GM21423 (cell line): ENCODE results near the gene SPATA6.

Source experiments
- ATAC-seq: cut with Tn5 transposase; IDR thresholded peaks from one replicate; pipeline ENCODE4 v1.9.1; 2021; ENCODE audit warnings: mild to moderate bottlenecking, moderate library complexity; ENCODE audit not compliant: unreplicated experiment

Gene SPATA6

DNA sequence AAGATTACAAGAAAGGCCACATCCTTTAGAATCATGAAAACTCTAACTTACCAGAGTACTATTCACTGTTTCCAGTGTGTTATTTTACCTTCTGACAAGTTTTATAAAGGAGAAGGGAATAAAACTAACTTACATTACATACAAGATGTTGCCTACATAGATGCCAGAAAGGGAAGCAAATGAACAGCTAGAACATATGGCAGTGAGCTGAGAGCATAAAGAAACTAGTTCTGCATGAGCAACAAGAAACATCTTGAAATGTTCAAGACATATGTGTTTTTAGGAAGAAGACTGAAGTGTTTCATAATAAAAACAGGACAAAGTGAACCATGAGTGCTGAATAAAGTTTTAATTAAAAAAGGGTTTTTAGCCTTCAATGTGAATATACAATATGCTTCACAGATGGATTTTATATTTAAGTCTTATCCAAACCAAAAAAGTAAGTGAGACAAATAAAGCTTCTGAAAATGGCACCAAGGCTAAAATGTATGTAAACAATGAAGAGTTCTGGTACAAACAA, 210.1 kb downstream of the SPATA6 start:
- ATAC-seq = no peak

DNA sequence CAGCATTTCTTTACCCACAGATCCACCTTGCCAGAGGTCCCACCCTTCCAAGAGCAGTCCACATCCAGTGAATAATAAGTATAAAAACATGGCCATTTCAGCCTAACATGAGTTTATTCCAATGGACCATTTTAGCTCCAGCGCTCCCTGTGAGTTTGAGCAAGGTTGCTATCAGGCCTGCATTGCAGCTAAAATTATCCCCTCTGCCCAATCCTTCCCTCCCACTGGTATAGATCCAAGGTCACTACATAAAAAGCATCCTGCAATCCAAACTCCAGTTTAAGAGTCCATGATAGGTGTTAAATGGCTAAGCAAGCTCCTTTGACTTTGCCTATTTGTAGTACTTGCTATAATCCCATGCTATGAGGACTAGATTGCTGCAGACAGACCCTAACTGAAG, 213.9 kb downstream of the SPATA6 start:
- no peak for ATAC-seq

- ATAC-seq = no peak
These were observed 217.8 kb downstream of the SPATA6 start for GRCh38 chr1:48254254-48254653.

DNA sequence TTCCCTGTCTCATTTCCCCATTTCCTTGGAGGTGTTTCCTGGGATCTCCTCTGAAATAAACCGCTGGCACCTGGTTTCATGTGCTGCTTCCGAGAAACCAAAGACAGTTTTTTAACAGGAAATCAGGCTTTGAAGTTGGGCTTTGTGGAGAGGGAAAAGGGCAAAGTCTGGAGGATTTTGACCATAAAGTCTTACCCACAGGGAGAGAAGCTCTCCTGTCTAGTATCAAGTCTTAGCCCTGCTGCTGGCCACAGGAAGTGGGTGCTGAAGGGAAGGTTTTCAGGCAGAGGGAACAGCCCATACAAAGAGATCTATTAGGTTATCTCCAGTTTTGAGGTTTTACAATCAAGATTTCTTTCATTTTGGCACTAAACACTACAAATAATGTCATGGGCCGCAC, 220.2 kb downstream of the SPATA6 start:
- ATAC-seq = no peak

GRCh38 chr1:48251323-48251722, 220.7 kb downstream of the SPATA6 start:
- ATAC-seq = no peak

- no peak for ATAC-seq
These were observed 221.4 kb downstream of the SPATA6 start for GRCh38 chr1:48250572-48250971.

DNA sequence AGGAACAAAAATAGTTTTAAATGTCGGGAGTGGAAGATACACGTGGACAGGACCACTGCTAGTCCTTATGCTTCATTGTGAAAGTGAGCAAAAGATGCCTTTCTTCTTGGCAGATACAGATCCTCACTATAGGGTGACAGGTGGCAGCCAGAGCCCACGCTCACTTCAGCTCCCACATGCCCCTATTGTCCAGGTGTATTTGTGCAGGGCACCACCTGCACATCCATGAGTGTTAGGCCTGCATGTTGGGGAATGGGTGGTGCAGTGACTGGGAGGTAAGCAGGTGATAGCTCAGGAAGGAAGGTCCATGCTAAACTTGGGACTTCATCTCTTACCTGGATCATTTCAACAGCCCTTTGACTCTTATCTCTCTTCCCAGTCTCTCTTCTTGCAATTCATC, 222.1 kb downstream of the SPATA6 start:
- no peak for ATAC-seq

- ATAC-seq = no peak
These were observed 223.6 kb downstream of the SPATA6 start for GRCh38 chr1:48248356-48248755.

- ATAC-seq = no peak
These were observed 225.3 kb downstream of the SPATA6 start for GRCh38 chr1:48246727-48247126.
